Body of pancreas (tissue), 4 donors: ENCODE results near the gene MOK.

Source experiments
- CTCF ChIP-seq, 7 experiments: fragments of 450-650 bp in 4 of 7; fragments of 200-600 bp in 3 of 7; sonication (generic) in 3 of 7; IDR thresholded peaks; one replicate each; pipeline ENCODE4 v1.5.1; 2016 to 2019; ENCODE audit warnings: antibody characterized with exemption in 7 of 7
- POLR2A ChIP-seq, 3 donors: fragments of 450-650 bp; IDR thresholded peaks; one replicate each; pipeline ENCODE4 v1.6.1; 2016; ENCODE audit warnings: antibody characterized with exemption in 3 of 3, mild to moderate bottlenecking in 2 of 3

DNA sequence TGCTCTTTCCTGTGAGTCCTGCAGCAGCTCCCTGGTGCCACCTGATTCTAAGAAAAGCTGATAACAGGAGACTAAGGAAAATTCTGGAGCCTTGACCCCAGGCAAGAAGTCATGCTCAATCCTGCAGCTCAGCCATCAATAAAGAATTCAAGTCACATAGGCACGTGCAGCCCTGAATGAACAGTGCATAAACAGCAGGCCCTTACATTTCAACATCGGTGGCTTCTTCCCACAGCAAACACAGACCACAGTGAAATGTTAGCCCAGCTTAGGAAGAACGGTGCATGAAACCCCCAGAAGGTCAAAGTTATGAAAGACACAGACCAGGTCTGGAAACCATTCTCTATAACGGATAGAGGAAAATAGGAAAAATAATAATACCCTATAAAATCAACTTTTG lies 47.2 kb upstream of the MOK start:
- no peak for TF ChIP-seq POLR2A (IDR thresholded peaks at IDR 0.05)
- TF ChIP-seq CTCF (IDR thresholded peaks at IDR 0.05), result no peak
